HL-60 (cell line): ENCODE data around the gene TMEM41A.

ENCODE experiments used
- GABPA ChIP-seq: IDR thresholded peaks from 2 replicates; pipeline ENCODE4 v1.6.1; 2012; ENCODE audit warnings: low read depth
- POLR2AphosphoS5 ChIP-seq: IDR thresholded peaks from 2 replicates; pipeline ENCODE4 v1.6.1; 2012; ENCODE audit warnings: low read depth
- SPI1 ChIP-seq: IDR thresholded peaks from 2 replicates; pipeline ENCODE4 v1.6.1; 2012; ENCODE audit warnings: low read depth, mild to moderate bottlenecking, borderline replicate concordance
- TF ChIP-seq, protein P1 (sequence below): IDR thresholded peaks from one replicate; pipeline ENCODE4 v1.5.1; 2011; ENCODE audit warnings: low read length, control low read depth, inconsistent platforms; ENCODE audit not compliant: insufficient read depth
- TF ChIP-seq, protein P2 (sequence below): IDR thresholded peaks from 2 replicates; pipeline ENCODE4 v1.6.1; 2012; ENCODE audit warnings: low read depth; ENCODE audit not compliant: insufficient replicate concordance

DNA sequence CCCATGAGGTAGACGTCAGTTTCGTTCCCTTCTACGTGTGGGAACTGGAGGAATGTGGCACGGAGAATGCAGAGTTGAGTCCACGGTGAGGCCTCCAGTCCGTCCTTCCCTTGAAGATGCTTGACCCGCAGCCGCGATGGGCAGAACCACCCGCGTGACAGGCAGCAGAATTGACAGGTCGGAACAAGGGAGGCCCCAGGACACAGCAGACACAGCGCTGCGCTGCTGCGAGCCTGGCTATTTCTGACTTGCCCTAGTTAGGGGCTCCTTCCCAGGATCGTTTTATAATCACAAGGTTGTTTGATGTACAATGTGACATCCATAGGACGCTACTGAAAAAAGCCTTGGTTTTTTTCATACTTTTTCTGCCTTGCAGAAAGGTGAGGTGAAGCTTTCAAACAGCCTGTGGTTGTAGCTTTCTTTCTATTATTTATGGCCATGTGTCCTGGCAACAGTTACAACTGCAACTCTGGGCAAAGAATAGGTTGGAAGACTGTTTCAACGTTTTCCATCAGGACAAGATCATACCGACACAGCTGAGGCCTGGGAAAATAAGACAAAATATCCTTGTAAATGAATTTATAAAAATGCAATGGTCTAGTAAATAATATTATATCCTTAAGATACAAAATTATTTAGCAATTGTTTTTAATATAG is 9.6 kb upstream of the TMEM41A start:
- TF ChIP-seq, protein P1, sequence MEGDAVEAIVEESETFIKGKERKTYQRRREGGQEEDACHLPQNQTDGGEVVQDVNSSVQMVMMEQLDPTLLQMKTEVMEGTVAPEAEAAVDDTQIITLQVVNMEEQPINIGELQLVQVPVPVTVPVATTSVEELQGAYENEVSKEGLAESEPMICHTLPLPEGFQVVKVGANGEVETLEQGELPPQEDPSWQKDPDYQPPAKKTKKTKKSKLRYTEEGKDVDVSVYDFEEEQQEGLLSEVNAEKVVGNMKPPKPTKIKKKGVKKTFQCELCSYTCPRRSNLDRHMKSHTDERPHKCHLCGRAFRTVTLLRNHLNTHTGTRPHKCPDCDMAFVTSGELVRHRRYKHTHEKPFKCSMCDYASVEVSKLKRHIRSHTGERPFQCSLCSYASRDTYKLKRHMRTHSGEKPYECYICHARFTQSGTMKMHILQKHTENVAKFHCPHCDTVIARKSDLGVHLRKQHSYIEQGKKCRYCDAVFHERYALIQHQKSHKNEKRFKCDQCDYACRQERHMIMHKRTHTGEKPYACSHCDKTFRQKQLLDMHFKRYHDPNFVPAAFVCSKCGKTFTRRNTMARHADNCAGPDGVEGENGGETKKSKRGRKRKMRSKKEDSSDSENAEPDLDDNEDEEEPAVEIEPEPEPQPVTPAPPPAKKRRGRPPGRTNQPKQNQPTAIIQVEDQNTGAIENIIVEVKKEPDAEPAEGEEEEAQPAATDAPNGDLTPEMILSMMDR, result no peak
- TF ChIP-seq POLR2AphosphoS5 (no peak), GABPA (no peak), SPI1 (no peak)
- TF ChIP-seq, protein P2, sequence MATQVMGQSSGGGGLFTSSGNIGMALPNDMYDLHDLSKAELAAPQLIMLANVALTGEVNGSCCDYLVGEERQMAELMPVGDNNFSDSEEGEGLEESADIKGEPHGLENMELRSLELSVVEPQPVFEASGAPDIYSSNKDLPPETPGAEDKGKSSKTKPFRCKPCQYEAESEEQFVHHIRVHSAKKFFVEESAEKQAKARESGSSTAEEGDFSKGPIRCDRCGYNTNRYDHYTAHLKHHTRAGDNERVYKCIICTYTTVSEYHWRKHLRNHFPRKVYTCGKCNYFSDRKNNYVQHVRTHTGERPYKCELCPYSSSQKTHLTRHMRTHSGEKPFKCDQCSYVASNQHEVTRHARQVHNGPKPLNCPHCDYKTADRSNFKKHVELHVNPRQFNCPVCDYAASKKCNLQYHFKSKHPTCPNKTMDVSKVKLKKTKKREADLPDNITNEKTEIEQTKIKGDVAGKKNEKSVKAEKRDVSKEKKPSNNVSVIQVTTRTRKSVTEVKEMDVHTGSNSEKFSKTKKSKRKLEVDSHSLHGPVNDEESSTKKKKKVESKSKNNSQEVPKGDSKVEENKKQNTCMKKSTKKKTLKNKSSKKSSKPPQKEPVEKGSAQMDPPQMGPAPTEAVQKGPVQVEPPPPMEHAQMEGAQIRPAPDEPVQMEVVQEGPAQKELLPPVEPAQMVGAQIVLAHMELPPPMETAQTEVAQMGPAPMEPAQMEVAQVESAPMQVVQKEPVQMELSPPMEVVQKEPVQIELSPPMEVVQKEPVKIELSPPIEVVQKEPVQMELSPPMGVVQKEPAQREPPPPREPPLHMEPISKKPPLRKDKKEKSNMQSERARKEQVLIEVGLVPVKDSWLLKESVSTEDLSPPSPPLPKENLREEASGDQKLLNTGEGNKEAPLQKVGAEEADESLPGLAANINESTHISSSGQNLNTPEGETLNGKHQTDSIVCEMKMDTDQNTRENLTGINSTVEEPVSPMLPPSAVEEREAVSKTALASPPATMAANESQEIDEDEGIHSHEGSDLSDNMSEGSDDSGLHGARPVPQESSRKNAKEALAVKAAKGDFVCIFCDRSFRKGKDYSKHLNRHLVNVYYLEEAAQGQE, result no peak
